ENCODE results near the gene DAZAP1. TPM values are rescaled to one million over a fixed set of nuclear protein-coding genes. Genes with fewer than 3 reads are reported as not detected.

The DAZAP1 gene
- total and polyA plus RNA-seq, 4 donors = 5.4 to 45.0 (median 29.7) TPM

DNA sequence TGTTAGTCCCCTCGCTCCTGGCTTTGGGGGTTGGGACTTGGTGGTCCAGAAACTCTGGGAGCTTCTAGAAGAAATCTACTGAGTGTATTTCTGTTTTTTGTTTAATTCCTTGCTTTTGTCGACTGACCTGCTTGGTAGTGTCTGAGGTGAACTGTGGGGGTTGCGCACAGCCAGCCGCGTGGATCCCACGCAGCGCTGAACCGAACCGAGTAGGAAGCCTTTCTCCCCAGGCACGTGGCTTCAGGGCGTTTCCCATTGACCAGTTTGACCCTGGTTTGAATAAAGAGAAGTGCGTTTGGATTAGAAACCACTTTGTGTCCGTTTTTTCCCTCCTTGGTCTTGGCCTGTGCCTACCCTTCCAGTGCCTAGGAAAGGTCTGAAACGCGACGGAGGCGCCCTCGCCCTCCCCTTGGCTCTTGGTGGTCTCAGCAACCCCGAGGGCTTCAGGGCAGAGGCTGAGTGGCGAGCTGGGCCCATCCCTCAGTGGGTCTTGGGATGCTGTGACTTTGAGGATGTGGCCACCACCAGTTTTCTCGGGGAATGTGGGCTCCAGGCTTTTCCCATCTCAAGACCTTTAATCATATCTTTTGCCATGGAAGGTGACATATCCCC is 28.1 kb downstream of the DAZAP1 start:
- Histone ChIP-seq H3K27me3 (ENCODE audit: control insufficient read depth in 4 of 4, insufficient read depth in 4 of 4, low read length in 3 of 4) (no peaks in the 10 kb centered on the region), H3K9ac (ENCODE audit: low read depth in 1 of 2, low read length in 2 of 2) (no peak overlapping the region), H3K36me3 (ENCODE audit: control insufficient read depth in 4 of 4, insufficient read depth in 3 of 4, low read depth in 1 of 4, low read length in 3 of 4) (peaks cover 9 to 40% (median 20%) of the 10 kb centered on the region in 4 donors), H3K4me3 (ENCODE audit: low read depth in 1 of 3, low read length in 3 of 3) (no peak overlapping the region), H3K9me3 (ENCODE audit: control insufficient read depth in 4 of 4, low read length in 3 of 4) (no peaks in the 10 kb centered on the region), H3K4me1 (ENCODE audit: control insufficient read depth in 4 of 4, insufficient read depth in 4 of 4, low read length in 3 of 4) (peaks cover 7 to 20% (median 13%) of the 10 kb centered on the region in 4 donors), H3K27ac (ENCODE audit: low read depth in 1 of 2, low read length in 2 of 2) (no peak overlapping the region)
- no peak for DNase-seq (ENCODE audit: low spot score)
- 88% methylated on average over 21 of the region's 21 CpGs for WGBS
- no peak for TF ChIP-seq GABPA (IDR thresholded peaks at IDR 0.05 in 1 of 2, conservative IDR thresholded peaks at IDR 0.05 in 1 of 2)
- no peak for TF ChIP-seq EGR1 (IDR thresholded peaks at IDR 0.05; ENCODE audit: low read depth in 2 of 2)
- no peak for TF ChIP-seq TAF1 (conservative IDR thresholded peaks at IDR 0.05)
- no peak for TF ChIP-seq SP1 (IDR thresholded peaks at IDR 0.05)
- TF ChIP-seq ATF3 (IDR thresholded peaks at IDR 0.05) = no peak
- no peak for TF ChIP-seq CTCF (IDR thresholded peaks at IDR 0.05; ENCODE audit: low read depth, low read length, missing input control)
- TF ChIP-seq ZBTB33 (IDR thresholded peaks at IDR 0.05) = no peak
- TF ChIP-seq, protein P1, sequence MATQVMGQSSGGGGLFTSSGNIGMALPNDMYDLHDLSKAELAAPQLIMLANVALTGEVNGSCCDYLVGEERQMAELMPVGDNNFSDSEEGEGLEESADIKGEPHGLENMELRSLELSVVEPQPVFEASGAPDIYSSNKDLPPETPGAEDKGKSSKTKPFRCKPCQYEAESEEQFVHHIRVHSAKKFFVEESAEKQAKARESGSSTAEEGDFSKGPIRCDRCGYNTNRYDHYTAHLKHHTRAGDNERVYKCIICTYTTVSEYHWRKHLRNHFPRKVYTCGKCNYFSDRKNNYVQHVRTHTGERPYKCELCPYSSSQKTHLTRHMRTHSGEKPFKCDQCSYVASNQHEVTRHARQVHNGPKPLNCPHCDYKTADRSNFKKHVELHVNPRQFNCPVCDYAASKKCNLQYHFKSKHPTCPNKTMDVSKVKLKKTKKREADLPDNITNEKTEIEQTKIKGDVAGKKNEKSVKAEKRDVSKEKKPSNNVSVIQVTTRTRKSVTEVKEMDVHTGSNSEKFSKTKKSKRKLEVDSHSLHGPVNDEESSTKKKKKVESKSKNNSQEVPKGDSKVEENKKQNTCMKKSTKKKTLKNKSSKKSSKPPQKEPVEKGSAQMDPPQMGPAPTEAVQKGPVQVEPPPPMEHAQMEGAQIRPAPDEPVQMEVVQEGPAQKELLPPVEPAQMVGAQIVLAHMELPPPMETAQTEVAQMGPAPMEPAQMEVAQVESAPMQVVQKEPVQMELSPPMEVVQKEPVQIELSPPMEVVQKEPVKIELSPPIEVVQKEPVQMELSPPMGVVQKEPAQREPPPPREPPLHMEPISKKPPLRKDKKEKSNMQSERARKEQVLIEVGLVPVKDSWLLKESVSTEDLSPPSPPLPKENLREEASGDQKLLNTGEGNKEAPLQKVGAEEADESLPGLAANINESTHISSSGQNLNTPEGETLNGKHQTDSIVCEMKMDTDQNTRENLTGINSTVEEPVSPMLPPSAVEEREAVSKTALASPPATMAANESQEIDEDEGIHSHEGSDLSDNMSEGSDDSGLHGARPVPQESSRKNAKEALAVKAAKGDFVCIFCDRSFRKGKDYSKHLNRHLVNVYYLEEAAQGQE (IDR thresholded peaks at IDR 0.05) = no peak
- TF ChIP-seq JUND (IDR thresholded peaks at IDR 0.05) = no peak
- TF ChIP-seq NR2F2 (IDR thresholded peaks at IDR 0.05) = no peak
- no peak for TF ChIP-seq RAD21 (IDR thresholded peaks at IDR 0.05)
- TF ChIP-seq YY1 (IDR thresholded peaks at IDR 0.05) = no peak
- no peak for TF ChIP-seq MAX (IDR thresholded peaks at IDR 0.05)
- no peak for TF ChIP-seq RXRA (IDR thresholded peaks at IDR 0.05)
- TF ChIP-seq FOXA1 (IDR thresholded peaks at IDR 0.05) = no peak
- no peak for TF ChIP-seq HNF4G (IDR thresholded peaks at IDR 0.05)
- no peak for TF ChIP-seq HNF4A (conservative IDR thresholded peaks at IDR 0.05)
- TF ChIP-seq FOXA2 (IDR thresholded peaks at IDR 0.05) = no peak
